K562 (cell line): ENCODE data around the gene USP11. TPM values are rescaled to one million over a fixed set of nuclear protein-coding genes. Genes with fewer than 3 reads are reported as not detected.

Experiments
- ARNT ChIP-seq, 2 experiments: fragments of 450-650 bp; IDR thresholded peaks; 2 replicates each; pipeline ENCODE4 v1.6.1; 2016; ENCODE audit warnings: mild to moderate bottlenecking in 1 of 2
- ATF1 ChIP-seq, 2 experiments: fragments of 450-650 bp in 1 of 2; IDR thresholded peaks; 2 replicates each; pipeline ENCODE4 v1.6.1; 2016; ENCODE audit warnings: missing compliant biosample characterization in 1 of 2, missing genetic modification characterization in 1 of 2
- CBX5 ChIP-seq: IDR thresholded peaks from 2 replicates; pipeline ENCODE4 v1.6.1; 2014; ENCODE audit warnings: low read depth, borderline replicate concordance
- CEBPB ChIP-seq: fragments of 450-650 bp; IDR thresholded peaks from 2 replicates; pipeline ENCODE4 v1.6.1; 2016; ENCODE audit warnings: missing genetic modification characterization, missing compliant biosample characterization
- CREM ChIP-seq: IDR thresholded peaks from 2 replicates; pipeline ENCODE4 v1.6.1; 2014; ENCODE audit warnings: antibody characterized with exemption, low read depth
- ETV5 ChIP-seq: sonication (generic); formaldehyde crosslinking; IDR thresholded peaks from 2 replicates; pipeline ENCODE4 v1.4.0; 2020; ENCODE audit warnings: low read depth, mild to moderate bottlenecking, missing genetic modification reagents
- KLF16 ChIP-seq: IDR thresholded peaks from 2 replicates; pipeline ENCODE4 v1.6.1; 2016; ENCODE audit warnings: antibody characterized with exemption
- L3MBTL2 ChIP-seq: fragments of 450-650 bp; IDR thresholded peaks from 2 replicates; pipeline ENCODE4 v1.6.1; 2016; ENCODE audit warnings: mild to moderate bottlenecking, moderate library complexity
- MCM5 ChIP-seq: fragments of 450-650 bp; IDR thresholded peaks from 2 replicates; pipeline ENCODE4 v1.6.1; 2016; ENCODE audit warnings: low read depth
- PRDM10 ChIP-seq: fragments of 450-650 bp; IDR thresholded peaks from 2 replicates; pipeline ENCODE4 v1.6.1; 2018; ENCODE audit not compliant: partially characterized antibody
- REST ChIP-seq, 2 experiments: fragments of 450-650 bp; formaldehyde crosslinking in 1 of 2; IDR thresholded peaks; 2 replicates each; pipeline versions ENCODE4 v1.4.0 to v1.6.1; 2014 to 2020; ENCODE audit warnings: mild to moderate bottlenecking in 2 of 2, borderline replicate concordance in 1 of 2, low read depth in 1 of 2
- SP1 ChIP-seq: sonication (generic); formaldehyde crosslinking; IDR thresholded peaks from 2 replicates; pipeline ENCODE4 v1.8.1; 2022; ENCODE audit warnings: mild to moderate bottlenecking, missing genetic modification reagents
- TCF7L2 ChIP-seq: fragments of 150-350 bp; IDR thresholded peaks from 2 replicates; pipeline ENCODE4 v1.6.1; 2016; ENCODE audit warnings: low read depth, mild to moderate bottlenecking, low read length, moderate library complexity
- ZNF133 ChIP-seq: fragments of 250-450 bp; sonication (Bioruptor Pico); IDR thresholded peaks from 2 replicates; pipeline ENCODE4 v1.4.0; 2020; ENCODE audit warnings: mild to moderate bottlenecking
- ZNF24 ChIP-seq: fragments of 450-650 bp; IDR thresholded peaks from 2 replicates; pipeline ENCODE4 v1.6.1; 2016
- ZNF311 ChIP-seq: fragments of 250-450 bp; sonication (Bioruptor Pico); IDR thresholded peaks from 2 replicates; pipeline ENCODE4 v1.4.0; 2020; ENCODE audit warnings: mild to moderate bottlenecking, moderate library complexity
- polyA plus RNA-seq, 8 experiments: library from polyadenylated mRNA; depleted of rRNA in 4 of 8; stranded (reverse) in 5 of 8; unstranded in 3 of 8; fragments of >200 nt; fragmentation: Nextera tagmentation in 2 of 8; fragmentation: Illumina TruSeq in 1 of 8; extraction: Ambion mirVana in 2 of 8; extraction: Trizol in 1 of 8; gene quantifications; 2 replicates each; pipeline versions ENCODE4 v1.2.1 to v1.2.3, GENCODE V29; 2011 to 2014; ENCODE audit warnings: inconsistent platforms in 1 of 8, missing spikeins in 1 of 8
- total RNA-seq, 7 experiments: library from RNA; depleted of rRNA in 6 of 7; stranded (reverse); fragments of >200 nt in 6 of 7; fragmentation: Illumina TruSeq in 2 of 7; extraction: Trizol in 2 of 7; gene quantifications; 2 replicates each; pipeline versions ENCODE4 v1.2.1 to v1.2.3, GENCODE V29; 2011 to 2021; ENCODE audit warnings: low replicate concordance in 1 of 7

USP11 gene
- total and polyA plus RNA-seq, 9 of the 15 experiments (the other 6 are each of a cell fraction or from before 2014, with no cell fraction given) = 2.5 to 29.0 (median 11.7) TPM

GRCh38 chrX:47190445-47191269 lies 42.2 kb upstream of the USP11 start (continued):
- TF ChIP-seq REST (IDR thresholded peaks at IDR 0.05; ENCODE audit: borderline replicate concordance) (no peak), REST (CRISPR knock-in tag; IDR thresholded peaks at IDR 0.05; ENCODE audit: low read depth) (no peak), PRDM10 (peak; percentile 99), SP1 (CRISPR knock-in tag) (no peak), ATF1 (CRISPR knock-in tag; IDR thresholded peaks at IDR 0.05) (no peak), ATF1 (tag; IDR thresholded peaks at IDR 0.05) (0 out of 2 replicates have a peak, but pooled peaks have one; percentile 14), CREM (peak; percentile 62), KLF16 (no peak), ZNF133 (no peak), ZNF311 (CRISPR knock-in tag) (no peak), ZNF24 (no peak), L3MBTL2 (peak; percentile 55; the same call in 1 of the 2 replicates), TCF7L2 (peak; percentile 86), ETV5 (no peak), MCM5 (no peak), CEBPB (tag) (no peak), CBX5 (no peak), ARNT (IDR thresholded peaks at IDR 0.05) (no peak)
